HFFc6 (cell line): ENCODE measurements around the gene RAC2. TPM values are rescaled to one million over a fixed set of nuclear protein-coding genes. Genes with fewer than 3 reads are reported as not detected.

Experiments used
- DNase-seq: peaks from one replicate; pipeline ENCODE4 v3.0.0-alpha.2; 2018
- H3K27ac Mint-ChIP-seq: 2 replicates; pipeline ENCODE4 v1.8.0; 2020; ENCODE audit warnings: mild to moderate bottlenecking, mixed read lengths
- H3K27me3 Mint-ChIP-seq: 2 replicates; pipeline ENCODE4 v1.8.0; 2021; ENCODE audit warnings: mild to moderate bottlenecking, moderate library complexity, mixed read lengths; ENCODE audit not compliant: insufficient read depth
- H3K36me3 Mint-ChIP-seq: 2 replicates; pipeline ENCODE4 v1.8.0; 2021; ENCODE audit warnings: low read depth, mixed read lengths
- H3K4me1 Mint-ChIP-seq: 2 replicates; pipeline ENCODE4 v1.8.0; 2020; ENCODE audit warnings: low read depth, mixed read lengths
- H3K4me3 Mint-ChIP-seq: 2 replicates; pipeline ENCODE4 v1.8.0; 2020; ENCODE audit warnings: mild to moderate bottlenecking, moderate library complexity, mixed read lengths
- H3K9me3 Mint-ChIP-seq: 2 replicates; pipeline ENCODE4 v1.8.0; 2020; ENCODE audit warnings: mild to moderate bottlenecking, mixed read lengths
- total RNA-seq, 6 experiments: library from RNA; stranded (reverse); fragmentation: NEBNext Ultra II Directional; extraction: Animal tissue kit (Norgen Biotek cat#: 25700); gene quantifications; 2 replicates in 1 of 6; 3 replicates in 5 of 6; pipeline ENCODE4 v1.2.3, GENCODE V29; 2021
- TF ChIP-seq, protein P1 (sequence below): fragments of 200-600 bp; sonication (generic); IDR thresholded peaks from 2 replicates; pipeline ENCODE4 v1.5.0; 2021; ENCODE audit warnings: antibody characterized with exemption, mild to moderate bottlenecking

RAC2 gene
- total RNA-seq, 6 experiments from 2014 or later = 29.9 to 57.2 (median 53.5) TPM

DNA sequence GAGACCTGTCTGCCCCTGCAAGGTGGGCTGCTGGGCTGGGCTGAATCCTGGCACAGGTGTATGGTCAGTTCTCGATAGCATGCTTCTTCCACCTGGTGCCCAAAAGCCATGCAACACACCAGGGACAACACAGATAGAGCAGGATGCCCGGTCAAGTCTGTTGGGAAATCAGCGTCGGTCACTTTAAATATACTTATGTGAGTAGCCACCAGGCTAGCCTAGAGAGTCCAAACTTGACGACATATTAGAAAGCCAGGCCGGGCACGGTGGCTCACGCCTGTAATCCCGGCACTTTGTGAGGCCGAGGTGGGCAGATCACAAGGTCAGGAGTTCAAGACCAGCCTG lies 65.0 kb downstream of the RAC2 start:
- DNase-seq = no peak
- Mint-ChIP-seq H3K4me1 (peaks cover 41% of the 10 kb centered on the region), H3K36me3 (no peaks in the 10 kb centered on the region), H3K4me3 (no peak overlapping the region), H3K9me3 (no peaks in the 10 kb centered on the region), H3K27ac (no peak overlapping the region), H3K27me3 (peaks cover 10% of the 10 kb centered on the region)
- TF ChIP-seq, protein P1, sequence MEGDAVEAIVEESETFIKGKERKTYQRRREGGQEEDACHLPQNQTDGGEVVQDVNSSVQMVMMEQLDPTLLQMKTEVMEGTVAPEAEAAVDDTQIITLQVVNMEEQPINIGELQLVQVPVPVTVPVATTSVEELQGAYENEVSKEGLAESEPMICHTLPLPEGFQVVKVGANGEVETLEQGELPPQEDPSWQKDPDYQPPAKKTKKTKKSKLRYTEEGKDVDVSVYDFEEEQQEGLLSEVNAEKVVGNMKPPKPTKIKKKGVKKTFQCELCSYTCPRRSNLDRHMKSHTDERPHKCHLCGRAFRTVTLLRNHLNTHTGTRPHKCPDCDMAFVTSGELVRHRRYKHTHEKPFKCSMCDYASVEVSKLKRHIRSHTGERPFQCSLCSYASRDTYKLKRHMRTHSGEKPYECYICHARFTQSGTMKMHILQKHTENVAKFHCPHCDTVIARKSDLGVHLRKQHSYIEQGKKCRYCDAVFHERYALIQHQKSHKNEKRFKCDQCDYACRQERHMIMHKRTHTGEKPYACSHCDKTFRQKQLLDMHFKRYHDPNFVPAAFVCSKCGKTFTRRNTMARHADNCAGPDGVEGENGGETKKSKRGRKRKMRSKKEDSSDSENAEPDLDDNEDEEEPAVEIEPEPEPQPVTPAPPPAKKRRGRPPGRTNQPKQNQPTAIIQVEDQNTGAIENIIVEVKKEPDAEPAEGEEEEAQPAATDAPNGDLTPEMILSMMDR = no peak

GRCh38 chr22:37178350-37179125 lies 65.5 kb downstream of the RAC2 start:
- DNase-seq = no peak
- H3K4me1 Mint-ChIP-seq = peaks cover 41% of the 10 kb centered on the region
- no peaks in the 10 kb centered on the region for H3K9me3 Mint-ChIP-seq
- H3K36me3 Mint-ChIP-seq = no peaks in the 10 kb centered on the region
- H3K4me3 Mint-ChIP-seq = no peak overlapping the region
- peaks cover 12% of the 10 kb centered on the region for H3K27me3 Mint-ChIP-seq
- TF ChIP-seq, protein P1 = no peak
- H3K27ac Mint-ChIP-seq = no peak overlapping the region

GRCh38 chr22:37177755-37178154 lies 66.3 kb downstream of the RAC2 start:
- no peaks in the 10 kb centered on the region for H3K9me3 Mint-ChIP-seq
- DNase-seq = no peak
- H3K27ac Mint-ChIP-seq = peak overlapping the region; percentile 58
- peaks cover 41% of the 10 kb centered on the region for H3K4me1 Mint-ChIP-seq
- H3K27me3 Mint-ChIP-seq = peaks cover 13% of the 10 kb centered on the region
- H3K4me3 Mint-ChIP-seq = no peak overlapping the region
- H3K36me3 Mint-ChIP-seq = no peaks in the 10 kb centered on the region
- TF ChIP-seq, protein P1 = no peak

GRCh38 chr22:37177221-37177620 lies 66.8 kb downstream of the RAC2 start:
- H3K4me3 Mint-ChIP-seq = no peak overlapping the region
- H3K36me3 Mint-ChIP-seq = no peaks in the 10 kb centered on the region
- DNase-seq = no peak
- peaks cover 13% of the 10 kb centered on the region for H3K27me3 Mint-ChIP-seq
- H3K9me3 Mint-ChIP-seq = no peaks in the 10 kb centered on the region
- TF ChIP-seq, protein P1 = no peak
- H3K27ac Mint-ChIP-seq = peak overlapping the region; percentile 96
- peaks cover 41% of the 10 kb centered on the region for H3K4me1 Mint-ChIP-seq

GRCh38 chr22:37176464-37177061 lies 67.5 kb downstream of the RAC2 start:
- H3K27me3 Mint-ChIP-seq = peaks cover 17% of the 10 kb centered on the region
- no peaks in the 10 kb centered on the region for H3K9me3 Mint-ChIP-seq
- H3K4me3 Mint-ChIP-seq = peak overlapping the region; percentile 80
- peak; percentile 68 for DNase-seq
- no peaks in the 10 kb centered on the region for H3K36me3 Mint-ChIP-seq
- H3K27ac Mint-ChIP-seq = peak overlapping the region; percentile 96
- TF ChIP-seq, protein P1 = no peak
- H3K4me1 Mint-ChIP-seq = peaks cover 37% of the 10 kb centered on the region
